ENCODE results near the gene TMPRSS6.
"Not testable (repeated sequence)": the region's sequence is repeated elsewhere in the genome, so short reads cannot be mapped to it uniquely, and the experiment has no call there.

Gene TMPRSS6

DNA sequence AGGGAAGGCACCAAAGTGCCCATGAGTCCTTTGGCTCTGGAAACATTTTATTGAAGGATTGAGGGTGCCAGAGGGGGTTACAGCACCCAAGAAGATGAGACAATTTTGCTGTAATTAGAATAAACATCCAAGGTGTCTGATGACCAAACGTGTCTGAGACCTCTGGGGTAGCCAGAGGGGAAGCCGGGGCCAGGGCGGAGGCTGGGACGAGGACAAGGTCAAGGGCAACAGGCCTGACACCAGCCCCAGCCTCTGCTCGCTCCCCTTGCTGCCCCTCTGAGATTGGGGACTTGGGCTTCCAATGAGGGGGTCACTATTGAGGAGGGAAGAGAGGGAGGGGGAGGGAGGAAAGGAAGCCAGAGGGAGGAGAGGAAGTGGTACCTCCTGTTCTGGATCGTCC, 25.6 kb downstream of the TMPRSS6 start:
- DNase-seq, result no peak

DNA sequence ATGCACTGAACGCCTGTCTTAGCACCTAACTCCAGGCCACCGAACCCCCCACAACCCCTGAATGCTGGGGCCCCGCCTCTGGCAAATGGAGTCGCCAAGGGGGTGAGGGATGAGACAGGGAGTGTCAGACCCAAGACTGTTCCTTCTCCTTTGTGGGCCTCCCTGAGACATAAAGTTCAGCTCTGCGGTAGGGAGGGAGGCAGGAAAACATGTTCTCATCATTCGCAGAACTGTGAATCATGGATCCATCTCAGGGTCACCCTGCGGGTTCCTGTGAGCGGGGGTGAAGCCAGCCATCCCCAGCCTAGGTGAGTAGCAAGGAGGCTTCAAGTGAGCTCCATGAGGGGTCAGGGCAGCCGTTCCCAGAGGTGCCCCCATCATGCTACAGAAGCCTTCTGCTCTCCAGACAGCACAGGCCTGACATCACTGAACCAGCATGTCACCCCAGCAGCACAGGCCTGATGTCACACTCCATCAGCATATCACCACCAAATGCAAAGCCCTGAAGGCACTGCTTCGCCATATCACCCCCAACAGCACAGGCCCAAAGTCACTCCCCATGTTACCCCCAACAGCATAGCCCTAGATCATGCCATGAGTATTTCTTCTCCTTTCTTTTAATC, 27.2 kb downstream of the TMPRSS6 start:
- no peak for DNase-seq

GRCh38 chr22:37080838-37081237, 28.7 kb downstream of the TMPRSS6 start:
- no peak for DNase-seq

GRCh38 chr22:37080438-37080837, 29.1 kb downstream of the TMPRSS6 start:
- DNase-seq, result no peak

DNA sequence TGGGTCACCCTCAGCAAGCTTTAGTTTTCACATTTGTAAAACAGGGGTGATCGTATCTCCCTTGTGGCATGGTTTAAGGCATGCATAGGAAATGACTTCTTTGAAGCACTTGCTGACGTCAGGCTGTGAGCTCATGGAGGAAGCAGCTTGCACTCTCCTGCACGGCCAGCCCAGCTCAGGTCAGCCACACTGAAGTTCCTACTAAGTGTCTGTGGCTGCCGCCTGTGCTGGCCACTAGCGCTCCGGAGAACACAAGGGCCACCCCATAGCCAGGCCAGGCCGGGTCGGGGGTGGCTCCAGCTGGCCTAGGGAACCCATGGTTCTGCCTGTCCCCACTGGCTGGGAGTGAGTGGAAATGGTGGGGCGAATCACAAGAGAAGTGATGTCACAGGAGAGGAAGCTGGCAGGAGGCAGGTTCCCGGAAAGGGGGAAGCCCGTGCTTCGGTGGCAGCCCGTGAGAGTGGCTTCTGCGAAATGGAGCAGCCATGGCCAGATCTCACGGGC, 29.8 kb downstream of the TMPRSS6 start:
- DNase-seq, result peak; percentile 71

- no peak for DNase-seq
Observed at GRCh38 chr22:37079158-37079557, 30.4 kb downstream of the TMPRSS6 start.

- peak; percentile 87 for DNase-seq
Observed at GRCh38 chr22:37077802-37078448, 31.6 kb downstream of the TMPRSS6 start.

GRCh38 chr22:37075822-37076433, 33.6 kb downstream of the TMPRSS6 start:
- DNase-seq, result no peak

GRCh38 chr22:37075046-37075445, 34.5 kb downstream of the TMPRSS6 start:
- no peak for DNase-seq

DNA sequence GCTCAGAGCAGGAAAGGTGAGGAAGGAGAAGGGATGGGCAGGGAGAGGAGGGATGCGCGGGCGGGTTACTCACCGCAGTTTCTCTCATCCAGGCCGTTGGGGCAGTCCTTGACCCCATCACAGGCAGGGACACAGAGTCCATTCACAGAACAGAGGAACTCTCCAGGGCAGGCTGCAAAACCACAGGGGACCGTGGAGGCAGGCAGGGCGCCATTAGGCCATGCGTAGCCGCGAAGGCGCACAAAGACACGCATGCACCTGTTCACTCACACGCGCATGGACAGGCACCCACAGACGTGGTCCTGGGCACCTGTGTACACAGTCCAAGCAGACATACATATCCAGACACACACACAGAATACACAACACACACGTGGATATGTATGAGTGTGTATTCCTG, 35.0 kb downstream of the TMPRSS6 start:
- DNase-seq, result no peak

GRCh38 chr22:37072673-37073072, 36.8 kb downstream of the TMPRSS6 start:
- DNase-seq, result no peak

DNA sequence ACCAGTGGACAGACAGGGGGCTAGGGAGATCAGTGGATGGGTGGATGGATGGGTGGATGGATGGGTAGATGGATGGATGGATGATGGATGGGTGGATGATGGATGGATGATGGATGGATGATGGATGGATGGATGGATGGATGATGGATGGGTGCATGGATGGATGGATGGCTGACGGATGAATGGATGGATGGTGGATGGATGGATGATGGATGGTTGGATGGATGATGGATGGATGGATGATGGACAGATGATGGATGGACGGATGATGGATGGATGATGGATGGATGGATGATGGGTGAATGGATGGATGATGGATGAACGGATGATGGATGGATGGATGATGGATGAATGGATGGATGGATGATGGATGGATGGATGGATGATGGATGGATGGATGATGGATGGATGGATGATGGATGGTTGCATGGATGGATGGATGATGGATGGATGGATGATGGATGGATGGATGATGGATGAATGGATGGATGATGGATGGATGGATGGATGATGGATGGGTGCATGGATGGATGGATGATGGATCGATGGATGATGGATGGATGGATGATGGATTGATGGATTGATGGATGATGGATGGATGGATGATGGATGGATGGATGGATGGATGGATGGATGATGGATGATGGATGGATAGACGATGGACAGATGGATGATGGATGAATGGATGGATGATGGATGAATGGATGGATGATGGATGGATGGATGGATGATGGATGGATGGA, 37.5 kb downstream of the TMPRSS6 start:
- DNase-seq, result not testable (repeated sequence)

DNA sequence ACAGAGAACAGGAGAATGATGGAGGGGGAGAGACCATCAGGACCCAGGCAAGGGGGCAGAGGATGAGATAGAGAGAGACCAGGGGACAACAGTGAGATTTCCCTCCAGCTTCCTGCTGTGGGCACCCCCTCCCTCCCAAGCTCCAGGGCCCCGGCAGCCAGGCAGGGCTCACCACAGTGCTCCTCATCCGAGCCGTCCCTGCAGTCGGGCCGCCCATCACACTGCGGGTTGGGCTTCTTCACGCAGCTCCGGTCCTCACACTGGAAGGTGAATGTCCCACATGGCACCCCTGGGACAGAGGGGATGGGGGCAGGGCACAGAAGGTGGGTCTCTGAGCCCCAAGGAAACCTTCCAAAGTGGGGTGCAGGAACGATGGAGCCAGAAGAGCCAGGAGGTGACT, 38.8 kb downstream of the TMPRSS6 start:
- DNase-seq, result no peak

DNA sequence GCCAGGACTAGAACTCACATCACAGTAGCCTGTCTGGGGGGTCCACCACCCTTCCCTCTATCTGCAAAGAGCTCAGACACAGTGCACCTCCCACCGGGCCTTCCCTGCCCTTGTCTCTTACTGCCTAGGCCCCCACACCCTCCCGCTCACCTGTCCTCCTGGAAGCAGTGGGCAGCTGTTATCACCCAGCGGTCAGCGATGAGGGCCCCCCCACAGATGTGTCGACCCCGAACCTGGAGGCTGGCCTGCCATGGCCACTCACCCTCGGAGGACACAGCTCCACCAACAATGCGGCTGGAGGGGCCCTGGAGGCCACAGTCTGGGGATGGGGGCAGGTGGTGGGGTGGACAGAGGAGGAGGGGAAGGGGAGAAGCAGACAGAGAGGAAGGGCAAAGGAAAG, 39.2 kb downstream of the TMPRSS6 start:
- no peak for DNase-seq

- DNase-seq, result no peak
Observed at GRCh38 chr22:37069719-37070118, 39.8 kb downstream of the TMPRSS6 start.

GRCh38 chr22:37069319-37069718, 40.2 kb downstream of the TMPRSS6 start:
- no peak for DNase-seq

DNA sequence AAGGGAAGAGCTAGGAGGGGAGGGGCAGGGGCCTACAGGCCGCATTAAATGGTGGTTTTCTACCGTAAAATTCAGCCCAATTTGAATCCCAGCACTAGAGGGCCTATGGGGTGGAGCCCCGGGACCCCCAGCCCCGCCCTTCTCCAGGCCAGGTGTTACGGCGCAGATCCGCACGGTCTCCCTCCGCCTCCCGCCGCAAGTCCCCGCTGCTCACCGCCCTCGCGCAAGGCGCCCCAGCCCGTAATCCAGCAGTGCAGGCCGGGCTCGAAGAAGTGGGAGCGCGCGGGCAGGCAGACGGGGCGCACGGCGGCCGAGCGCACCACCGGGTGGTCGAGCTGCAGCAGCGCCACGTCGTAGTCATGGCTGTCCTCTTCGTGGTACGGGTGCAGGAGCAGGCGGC, 40.7 kb downstream of the TMPRSS6 start:
- DNase-seq, result no peak

GRCh38 chr22:37067428-37067827, 42.1 kb downstream of the TMPRSS6 start:
- DNase-seq, result no peak

DNA sequence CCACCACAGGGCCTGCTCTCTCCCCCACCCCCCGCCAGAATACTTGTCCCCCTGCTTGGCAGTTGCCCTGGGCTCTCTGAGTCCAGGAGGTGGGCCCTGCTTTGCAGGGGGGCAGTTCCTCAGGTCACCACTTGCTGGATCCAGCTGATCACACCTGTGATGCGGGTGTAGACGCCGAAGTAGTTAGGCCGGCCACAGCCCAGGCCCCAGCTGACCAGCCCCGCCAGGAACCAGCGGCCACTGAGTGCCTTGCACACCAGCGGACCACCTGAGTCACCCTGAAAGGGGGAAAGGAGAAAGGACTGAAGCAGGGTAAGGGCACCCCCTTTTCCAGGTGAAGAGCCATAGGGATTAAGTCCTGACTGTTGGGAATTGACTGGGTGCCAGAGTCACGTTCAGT, 43.6 kb downstream of the TMPRSS6 start:
- DNase-seq, result no peak

DNA sequence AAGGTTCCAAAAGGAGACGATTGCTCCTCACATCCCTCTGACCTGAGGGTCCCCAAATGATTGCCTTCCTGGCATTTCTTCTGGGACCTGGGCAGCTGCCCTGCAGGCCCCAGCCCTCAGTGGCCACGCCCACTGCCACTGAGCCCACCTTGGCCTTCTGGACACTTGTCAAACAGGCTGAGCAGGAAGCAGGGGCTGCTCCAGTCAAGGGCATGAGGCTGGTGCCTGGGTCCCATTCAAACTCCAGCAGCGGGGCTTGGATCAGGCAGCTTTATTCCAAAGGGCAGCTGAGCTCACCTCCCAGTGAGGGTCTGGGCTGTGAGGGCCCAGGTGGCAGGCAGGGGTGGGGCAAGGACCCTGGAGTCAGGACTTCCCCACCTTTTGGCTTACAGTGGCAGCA, 44.3 kb downstream of the TMPRSS6 start:
- DNase-seq, result no peak

GRCh38 chr22:37064553-37064952, 45.0 kb downstream of the TMPRSS6 start:
- DNase-seq, result no peak

GRCh38 chr22:37063431-37064420, 45.8 kb downstream of the TMPRSS6 start:
- DNase-seq, result no peak
